ENCODE data around the gene RMRP. TPM values are rescaled to one million over a fixed set of nuclear protein-coding genes. Genes with fewer than 3 reads are reported as not detected.

The RMRP gene
- total RNA-seq, 1 donor from 2014 or later = 15,881 TPM

DNA sequence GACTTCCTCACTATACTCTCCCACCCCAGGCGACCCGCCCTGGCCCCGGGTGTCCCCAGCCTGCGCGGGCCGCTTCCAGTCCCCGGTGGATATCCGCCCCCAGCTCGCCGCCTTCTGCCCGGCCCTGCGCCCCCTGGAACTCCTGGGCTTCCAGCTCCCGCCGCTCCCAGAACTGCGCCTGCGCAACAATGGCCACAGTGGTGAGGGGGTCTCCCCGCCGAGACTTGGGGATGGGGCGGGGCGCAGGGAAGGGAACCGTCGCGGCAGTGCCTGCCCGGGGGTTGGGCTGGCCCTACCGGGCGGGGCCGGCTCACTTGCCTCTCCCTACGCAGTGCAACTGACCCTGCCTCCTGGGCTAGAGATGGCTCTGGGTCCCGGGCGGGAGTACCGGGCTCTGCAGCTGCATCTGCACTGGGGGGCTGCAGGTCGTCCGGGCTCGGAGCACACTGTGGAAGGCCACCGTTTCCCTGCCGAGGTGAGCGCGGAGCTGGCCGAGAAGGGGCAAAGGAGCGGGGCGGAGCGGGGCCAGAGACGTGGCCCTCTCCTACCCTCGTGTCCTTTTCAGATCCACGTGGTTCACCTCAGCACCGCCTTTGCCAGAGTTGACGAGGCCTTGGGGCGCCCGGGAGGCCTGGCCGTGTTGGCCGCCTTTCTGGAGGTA is 18.0 kb upstream of the RMRP start:
- FAIRE-seq = no peak
- TF ChIP-seq, protein P1, sequence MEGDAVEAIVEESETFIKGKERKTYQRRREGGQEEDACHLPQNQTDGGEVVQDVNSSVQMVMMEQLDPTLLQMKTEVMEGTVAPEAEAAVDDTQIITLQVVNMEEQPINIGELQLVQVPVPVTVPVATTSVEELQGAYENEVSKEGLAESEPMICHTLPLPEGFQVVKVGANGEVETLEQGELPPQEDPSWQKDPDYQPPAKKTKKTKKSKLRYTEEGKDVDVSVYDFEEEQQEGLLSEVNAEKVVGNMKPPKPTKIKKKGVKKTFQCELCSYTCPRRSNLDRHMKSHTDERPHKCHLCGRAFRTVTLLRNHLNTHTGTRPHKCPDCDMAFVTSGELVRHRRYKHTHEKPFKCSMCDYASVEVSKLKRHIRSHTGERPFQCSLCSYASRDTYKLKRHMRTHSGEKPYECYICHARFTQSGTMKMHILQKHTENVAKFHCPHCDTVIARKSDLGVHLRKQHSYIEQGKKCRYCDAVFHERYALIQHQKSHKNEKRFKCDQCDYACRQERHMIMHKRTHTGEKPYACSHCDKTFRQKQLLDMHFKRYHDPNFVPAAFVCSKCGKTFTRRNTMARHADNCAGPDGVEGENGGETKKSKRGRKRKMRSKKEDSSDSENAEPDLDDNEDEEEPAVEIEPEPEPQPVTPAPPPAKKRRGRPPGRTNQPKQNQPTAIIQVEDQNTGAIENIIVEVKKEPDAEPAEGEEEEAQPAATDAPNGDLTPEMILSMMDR (IDR thresholded peaks at IDR 0.05; ENCODE audit: insufficient read depth, low read length, severe bottlenecking) = no peak
- Histone ChIP-seq H3K36me3 (ENCODE audit: control insufficient read depth, insufficient read depth, low read length) (peaks cover 1% of the 10 kb centered on the region), H3K27me3 (ENCODE audit: control insufficient read depth, insufficient read depth, low read length) (no peaks in the 10 kb centered on the region), H3K4me3 (ENCODE audit: low read depth, low read length) (peak overlapping the region; percentile 42)
- no peak for DNase-seq (ENCODE audit: low read depth)

GRCh38 chr9:35675204-35675603 is 17.4 kb upstream of the RMRP start:
- peak overlapping the region; percentile 42 for H3K4me3 ChIP-seq (ENCODE audit: low read depth, low read length)
- TF ChIP-seq, protein P1 (IDR thresholded peaks at IDR 0.05; ENCODE audit: insufficient read depth, low read length, severe bottlenecking) = no peak
- FAIRE-seq (no peak), DNase-seq (ENCODE audit: low read depth) (no peak)
- no peaks in the 10 kb centered on the region for H3K27me3 ChIP-seq (ENCODE audit: control insufficient read depth, insufficient read depth, low read length)
- peaks cover 1% of the 10 kb centered on the region for H3K36me3 ChIP-seq (ENCODE audit: control insufficient read depth, insufficient read depth, low read length)

GRCh38 chr9:35674025-35674361 is 16.2 kb upstream of the RMRP start:
- TF ChIP-seq, protein P1 (IDR thresholded peaks at IDR 0.05; ENCODE audit: insufficient read depth, low read length, severe bottlenecking) = no peak
- no peak for DNase-seq (ENCODE audit: low read depth)
- Histone ChIP-seq H3K4me3 (ENCODE audit: low read depth, low read length) (peak overlapping the region; percentile 23), H3K27me3 (ENCODE audit: control insufficient read depth, insufficient read depth, low read length) (no peaks in the 10 kb centered on the region), H3K36me3 (ENCODE audit: control insufficient read depth, insufficient read depth, low read length) (peaks cover 1% of the 10 kb centered on the region)
- FAIRE-seq = no peak

GRCh38 chr9:35673132-35674024 is 15.6 kb upstream of the RMRP start, which contains the start of gene CA9:
CA9 (plus strand) TSS chr9:35673928; CDS start chr9:35673960, 32 bp downstream.
- Histone ChIP-seq H3K4me3 (ENCODE audit: low read depth, low read length) (peak within 1 kb of the TSS; percentile 23), H3K27me3 (ENCODE audit: control insufficient read depth, insufficient read depth, low read length) (no peaks in the 10 kb centered on the region), H3K36me3 (ENCODE audit: control insufficient read depth, insufficient read depth, low read length) (peaks cover 1% of the 10 kb centered on the region)
- FAIRE-seq (no peak), DNase-seq (ENCODE audit: low read depth) (peak; percentile 74)
- TF ChIP-seq, protein P1 (IDR thresholded peaks at IDR 0.05; ENCODE audit: insufficient read depth, low read length, severe bottlenecking) = no peak

DNA sequence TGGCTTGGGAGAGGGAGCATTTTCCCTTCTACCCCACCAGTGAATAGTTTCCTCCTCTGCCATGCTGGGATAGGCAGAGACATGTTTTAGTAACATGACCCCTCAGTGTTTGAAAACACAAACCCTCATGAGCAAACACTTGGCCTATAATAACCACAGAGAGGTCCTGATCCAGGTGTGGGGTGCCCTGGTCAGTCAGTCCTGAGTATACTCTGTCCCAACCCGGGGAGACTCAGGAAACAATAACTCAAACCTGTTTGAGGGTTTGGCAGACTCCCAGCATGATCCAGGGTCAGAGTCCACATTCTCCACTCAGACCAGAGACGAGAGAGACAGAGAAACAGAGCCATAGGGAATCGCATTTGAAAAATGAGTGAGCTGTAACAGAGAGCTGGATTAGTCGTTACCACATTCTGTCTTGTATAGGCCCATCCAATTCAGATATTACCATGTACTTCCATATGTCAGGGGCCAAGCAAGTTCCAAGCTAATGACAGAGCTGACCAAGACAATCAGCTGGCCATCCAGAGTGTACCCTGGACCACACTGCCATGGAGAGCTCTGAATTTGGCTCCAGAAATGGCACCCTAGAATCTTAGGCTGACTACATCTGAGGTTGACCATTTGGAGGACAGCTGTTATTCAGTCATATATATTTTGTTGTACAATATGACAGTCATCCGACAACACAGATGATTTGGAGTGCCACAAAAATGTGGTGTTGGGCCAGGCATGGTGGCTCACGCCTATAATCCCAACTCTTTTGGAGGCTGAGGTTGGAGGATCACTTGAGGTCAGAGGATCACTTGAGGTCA is 11.7 kb upstream of the RMRP start:
- H3K36me3 ChIP-seq (ENCODE audit: control insufficient read depth, insufficient read depth, low read length) = no peaks in the 10 kb centered on the region
- TF ChIP-seq, protein P1 (IDR thresholded peaks at IDR 0.05; ENCODE audit: insufficient read depth, low read length, severe bottlenecking) = no peak
- H3K4me3 ChIP-seq (ENCODE audit: low read depth, low read length) = no peak overlapping the region
- DNase-seq (ENCODE audit: low read depth) (peak; percentile 80), FAIRE-seq (peak; percentile 55)
- no peaks in the 10 kb centered on the region for H3K27me3 ChIP-seq (ENCODE audit: control insufficient read depth, insufficient read depth, low read length)
